ENCODE measurements around the gene NPB. TPM values are rescaled to one million over a fixed set of nuclear protein-coding genes. Genes with fewer than 3 reads are reported as not detected.

The NPB gene
- total RNA-seq, 1 donor from 2014 or later = 0.31 TPM

DNA sequence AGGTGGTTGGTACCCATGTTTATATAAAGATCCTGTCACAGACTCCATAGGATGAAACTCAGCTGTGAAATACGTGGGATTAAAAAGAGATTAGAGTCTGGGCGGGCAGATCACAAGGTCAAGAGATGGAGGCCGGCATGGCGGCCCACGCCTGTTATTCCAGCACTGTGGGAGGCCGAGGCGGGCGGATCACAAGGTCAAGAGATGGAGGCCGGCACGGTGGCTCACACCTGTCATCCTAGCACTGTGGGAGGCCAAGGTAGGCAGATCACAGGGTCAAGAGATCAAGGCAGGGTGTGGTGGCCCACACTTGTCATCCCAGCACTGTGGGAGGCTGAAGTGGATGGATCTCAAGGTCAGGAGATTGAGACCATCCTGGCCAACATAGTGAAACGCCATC, 6.6 kb upstream of the NPB start:
- H3K4me1 Mint-ChIP-seq (ENCODE audit: low read depth) = no peaks in the 10 kb centered on the region
- intact Hi-C loops (cut with micrococcal nuclease) = no loop called here
- H3K27ac Mint-ChIP-seq = no peak overlapping the region
- H3K4me3 Mint-ChIP-seq = no peak overlapping the region
- H3K36me3 Mint-ChIP-seq (ENCODE audit: low read depth) = peaks cover 6% of the 10 kb centered on the region
- no peaks in the 10 kb centered on the region for H3K9me3 Mint-ChIP-seq
- no peak for DNase-seq (ENCODE audit: low spot score)
- no peaks in the 10 kb centered on the region for H3K27me3 Mint-ChIP-seq (ENCODE audit: insufficient read depth)

DNA sequence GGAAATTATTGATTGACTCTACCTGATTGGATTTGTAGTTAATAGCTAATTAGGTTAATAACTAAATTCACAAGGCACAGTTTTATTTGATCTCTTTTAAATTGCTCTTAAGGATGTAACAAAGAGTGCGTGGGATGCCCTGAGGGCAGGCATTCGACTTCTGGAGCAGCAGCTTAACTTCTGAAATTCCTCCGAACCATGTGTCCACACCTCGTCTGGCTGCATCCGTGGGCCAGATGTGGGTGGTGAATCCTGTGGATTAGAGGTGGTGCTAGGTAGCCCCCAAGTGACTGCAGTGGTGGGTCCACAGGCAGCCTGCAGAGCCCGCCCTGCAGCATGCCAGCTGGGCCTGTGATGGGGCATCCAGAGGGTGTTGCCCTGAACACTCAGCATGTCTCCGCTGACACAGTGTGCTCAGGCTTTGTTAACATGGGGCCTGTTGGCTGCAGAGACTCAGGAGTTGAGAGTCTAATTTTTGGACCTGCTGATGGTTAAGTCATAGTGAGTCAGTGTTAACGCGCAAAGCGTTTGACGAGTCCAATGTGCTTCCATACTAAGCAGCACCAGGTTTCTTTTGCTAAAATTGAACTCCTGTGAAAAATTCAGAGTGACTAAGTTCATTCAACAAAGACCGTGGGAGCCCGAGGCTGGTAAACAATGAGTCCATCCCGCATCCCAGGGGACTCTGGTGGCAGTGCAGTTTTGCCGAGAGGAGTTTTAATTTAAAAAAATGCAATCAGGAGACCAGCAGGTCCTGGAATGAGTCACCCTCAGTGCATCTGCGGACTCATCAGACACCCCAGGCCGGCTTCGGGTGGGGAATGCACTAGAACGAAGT, 3.8 kb upstream of the NPB start:
- Mint-ChIP-seq H3K4me3 (no peak overlapping the region), H3K9me3 (no peaks in the 10 kb centered on the region), H3K27ac (no peak overlapping the region), H3K36me3 (ENCODE audit: low read depth) (peaks cover 12% of the 10 kb centered on the region), H3K4me1 (ENCODE audit: low read depth) (peaks cover 8% of the 10 kb centered on the region), H3K27me3 (ENCODE audit: insufficient read depth) (peaks cover 3% of the 10 kb centered on the region)
- DNase-seq (ENCODE audit: low spot score) = no peak
- intact Hi-C loops (cut with micrococcal nuclease) = no loop called here

DNA sequence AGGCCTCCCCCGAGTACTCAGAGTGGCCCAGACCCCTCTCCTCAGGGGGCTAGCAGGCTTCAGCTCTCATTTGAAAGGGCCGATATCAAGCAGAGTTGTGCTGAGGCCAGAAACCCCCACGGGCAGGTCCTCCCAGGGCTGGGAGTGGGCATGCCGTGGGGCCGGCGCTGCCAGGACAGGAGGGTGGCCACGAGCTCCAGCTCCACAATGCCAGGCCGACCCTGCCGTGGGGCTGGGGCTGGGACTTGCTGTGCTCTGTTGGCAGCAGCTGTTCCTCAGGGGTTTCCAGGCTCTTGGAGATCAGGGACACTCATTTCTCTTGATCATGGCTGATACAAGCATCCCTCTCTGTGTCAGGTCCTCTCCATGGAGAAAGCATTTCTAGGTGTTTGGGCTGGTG, 3.2 kb upstream of the NPB start:
- Mint-ChIP-seq H3K4me3 (no peak overlapping the region), H3K27me3 (ENCODE audit: insufficient read depth) (peaks cover 3% of the 10 kb centered on the region), H3K4me1 (ENCODE audit: low read depth) (peaks cover 8% of the 10 kb centered on the region), H3K36me3 (ENCODE audit: low read depth) (peaks cover 14% of the 10 kb centered on the region), H3K9me3 (no peaks in the 10 kb centered on the region), H3K27ac (no peak overlapping the region)
- no peak for DNase-seq (ENCODE audit: low spot score)
- intact Hi-C loops (cut with micrococcal nuclease) = no loop called here

DNA sequence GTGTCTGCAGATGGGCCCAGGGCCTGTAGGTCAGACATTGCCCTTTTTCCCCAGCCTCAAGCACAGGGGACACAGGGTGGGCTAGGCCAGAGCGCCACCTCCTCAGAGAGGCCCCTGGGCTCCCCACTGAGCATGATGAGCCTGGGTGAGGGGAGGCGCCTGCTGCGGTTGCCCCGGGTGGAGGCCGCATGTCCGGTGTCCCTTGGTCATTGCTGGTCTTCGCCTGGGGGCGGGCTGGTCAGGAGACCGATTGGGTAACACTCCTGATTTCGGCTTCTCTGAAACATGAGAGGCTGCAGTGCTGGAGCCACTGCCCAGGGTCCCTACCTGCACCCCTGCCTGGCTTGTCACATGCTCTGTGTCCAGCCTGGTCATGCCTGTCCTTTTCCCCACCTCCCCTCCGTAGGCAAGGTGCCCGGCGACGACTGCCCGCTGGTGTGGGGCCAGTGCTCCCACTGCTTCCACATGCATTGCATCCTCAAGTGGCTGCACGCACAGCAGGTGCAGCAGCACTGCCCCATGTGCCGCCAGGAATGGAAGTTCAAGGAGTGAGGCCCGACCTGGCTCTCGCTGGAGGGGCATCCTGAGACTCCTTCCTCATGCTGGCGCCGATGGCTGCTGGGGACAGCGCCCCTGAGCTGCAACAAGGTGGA, 2.4 kb upstream of the NPB start:
- no peak overlapping the region for H3K4me3 Mint-ChIP-seq
- peaks cover 14% of the 10 kb centered on the region for H3K36me3 Mint-ChIP-seq (ENCODE audit: low read depth)
- peaks cover 8% of the 10 kb centered on the region for H3K4me1 Mint-ChIP-seq (ENCODE audit: low read depth)
- no peaks in the 10 kb centered on the region for H3K9me3 Mint-ChIP-seq
- H3K27ac Mint-ChIP-seq = no peak overlapping the region
- H3K27me3 Mint-ChIP-seq (ENCODE audit: insufficient read depth) = peaks cover 3% of the 10 kb centered on the region
- intact Hi-C loops (cut with micrococcal nuclease) = no loop called here
- DNase-seq (ENCODE audit: low spot score) = no peak

DNA sequence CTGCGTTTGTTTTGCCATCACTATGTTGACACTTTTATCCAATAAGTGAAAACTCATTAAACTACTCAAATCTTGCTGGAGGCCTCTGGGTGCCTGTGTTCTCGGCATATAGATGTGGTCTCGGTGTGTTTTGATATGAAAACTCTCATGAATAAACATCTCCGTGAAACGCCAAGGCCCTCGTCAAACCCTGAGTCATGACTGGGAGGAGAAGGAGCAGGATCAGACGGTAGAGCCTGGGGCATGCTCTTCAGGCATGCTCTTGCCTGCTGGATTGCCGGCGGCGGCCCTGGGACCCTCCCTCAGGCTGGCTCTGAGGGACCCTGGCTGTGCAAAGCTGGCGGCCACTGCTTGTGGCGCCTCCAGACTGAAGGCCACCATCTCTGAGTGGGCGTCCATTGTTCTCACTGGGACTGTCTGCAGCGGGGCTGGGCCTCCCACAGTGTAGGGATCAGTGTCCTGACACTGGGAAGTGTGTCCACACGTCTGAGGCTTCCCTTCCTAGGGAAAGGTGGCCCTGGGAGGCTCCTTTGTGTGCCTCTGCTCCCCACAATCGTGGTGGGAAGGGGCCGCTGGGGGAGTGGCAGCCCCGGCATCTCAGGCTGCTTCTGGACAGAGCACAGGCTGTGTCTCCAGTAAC, 1.7 kb upstream of the NPB start:
- intact Hi-C loops (cut with micrococcal nuclease) = no loop called here
- peaks cover 8% of the 10 kb centered on the region for H3K4me1 Mint-ChIP-seq (ENCODE audit: low read depth)
- H3K4me3 Mint-ChIP-seq = no peak overlapping the region
- DNase-seq (ENCODE audit: low spot score) = no peak
- H3K9me3 Mint-ChIP-seq = no peaks in the 10 kb centered on the region
- peaks cover 3% of the 10 kb centered on the region for H3K27me3 Mint-ChIP-seq (ENCODE audit: insufficient read depth)
- H3K27ac Mint-ChIP-seq = no peak overlapping the region
- peaks cover 13% of the 10 kb centered on the region for H3K36me3 Mint-ChIP-seq (ENCODE audit: low read depth)

DNA sequence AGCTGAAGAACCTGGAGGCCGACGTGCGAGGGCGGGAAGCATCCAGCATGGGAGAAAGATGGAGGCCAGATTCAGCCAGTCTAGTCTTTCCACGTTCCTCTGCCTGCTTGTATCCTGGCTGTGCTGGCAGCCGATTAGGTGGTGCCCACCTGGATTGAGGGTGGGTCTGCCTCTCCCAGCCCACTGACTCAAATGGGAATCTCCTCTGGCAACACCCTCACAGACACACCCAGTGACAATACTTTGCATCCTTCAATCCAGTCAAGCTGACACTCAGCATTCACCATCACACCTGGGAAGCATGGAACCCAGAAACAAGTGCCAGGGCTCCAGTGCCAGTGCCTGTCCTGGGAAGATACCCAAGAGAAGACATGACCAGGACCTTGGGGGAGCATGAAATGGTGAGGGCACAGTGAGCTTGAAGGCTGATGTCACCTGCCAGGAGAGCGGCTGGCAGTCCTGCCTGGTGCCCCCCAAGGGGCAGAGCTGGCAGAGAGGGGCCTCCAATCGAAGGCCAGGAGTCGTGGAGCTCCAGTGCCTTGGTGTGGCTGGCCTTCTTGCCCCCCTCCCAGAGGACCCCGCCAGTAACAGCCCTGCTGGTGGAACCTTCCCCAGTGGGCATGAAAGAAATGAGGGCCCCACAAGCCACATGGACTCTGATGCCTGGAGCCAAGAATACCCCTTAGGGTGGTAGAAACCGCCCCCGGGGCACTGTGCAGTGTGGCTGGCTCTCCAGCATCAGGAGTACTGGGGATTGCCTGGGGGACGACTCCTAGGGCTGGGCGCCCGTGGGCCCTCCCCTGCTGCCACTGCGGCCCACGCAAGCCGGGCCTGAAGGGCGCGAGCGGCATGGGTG, 643 bp upstream of the NPB start:
- H3K27ac Mint-ChIP-seq = no peak overlapping the region

DNA sequence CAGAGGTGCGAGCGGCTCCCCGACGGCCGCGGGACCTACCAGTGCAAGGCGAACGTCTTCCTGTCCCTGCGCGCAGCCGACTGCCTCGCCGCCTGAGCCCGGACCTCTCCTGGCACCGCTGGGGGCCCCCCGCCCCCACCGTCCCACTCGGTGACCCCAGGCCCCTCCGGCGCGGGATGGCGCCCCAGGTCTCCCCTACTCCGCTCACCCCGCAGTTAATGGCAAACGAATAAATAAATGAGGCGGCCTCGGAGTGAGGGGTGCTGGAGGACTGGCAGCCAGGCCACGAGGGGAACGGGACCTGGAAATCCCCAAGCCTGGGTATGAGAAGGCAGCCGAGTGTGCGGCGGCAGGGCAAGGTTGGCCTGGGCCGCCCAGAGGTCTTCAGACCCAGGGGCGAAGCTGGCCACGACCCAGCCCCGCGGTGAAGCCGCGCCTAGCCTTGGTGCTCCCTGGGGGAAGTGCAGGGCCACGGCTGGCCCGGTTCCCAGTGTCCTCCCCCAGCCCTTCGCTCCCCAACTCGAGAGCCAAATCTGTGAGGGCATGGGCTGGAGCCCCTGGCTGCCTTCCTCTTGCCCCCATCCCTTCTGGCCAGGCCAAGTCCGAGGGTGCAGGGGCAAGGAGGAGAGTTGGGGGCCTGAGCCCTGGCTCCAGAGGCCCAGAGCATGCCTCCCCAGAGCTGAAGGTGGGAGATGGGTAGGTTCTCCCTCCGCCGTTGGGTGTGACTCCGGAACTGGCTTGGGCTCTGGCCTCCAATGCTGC, 796 bp downstream of the NPB start:
- H3K4me1 Mint-ChIP-seq (ENCODE audit: low read depth) = peaks cover 8% of the 10 kb centered on the region
- no peak overlapping the region for H3K4me3 Mint-ChIP-seq
- no peaks in the 10 kb centered on the region for H3K9me3 Mint-ChIP-seq
- H3K36me3 Mint-ChIP-seq (ENCODE audit: low read depth) = peaks cover 11% of the 10 kb centered on the region
- H3K27ac Mint-ChIP-seq = no peak overlapping the region
- peaks cover 3% of the 10 kb centered on the region for H3K27me3 Mint-ChIP-seq (ENCODE audit: insufficient read depth)
- DNase-seq (ENCODE audit: low spot score) = no peak
- intact Hi-C loops (cut with micrococcal nuclease) = no loop called here

More for the DNA sequence above, 643 bp upstream of the NPB start:
- Mint-ChIP-seq H3K36me3 (ENCODE audit: low read depth) (peaks cover 11% of the 10 kb centered on the region), H3K4me3 (no peak overlapping the region), H3K27me3 (ENCODE audit: insufficient read depth) (peaks cover 3% of the 10 kb centered on the region), H3K4me1 (ENCODE audit: low read depth) (peaks cover 8% of the 10 kb centered on the region), H3K9me3 (no peaks in the 10 kb centered on the region)
- intact Hi-C loops (cut with micrococcal nuclease) = no loop called here
- no peak for DNase-seq (ENCODE audit: low spot score)

DNA sequence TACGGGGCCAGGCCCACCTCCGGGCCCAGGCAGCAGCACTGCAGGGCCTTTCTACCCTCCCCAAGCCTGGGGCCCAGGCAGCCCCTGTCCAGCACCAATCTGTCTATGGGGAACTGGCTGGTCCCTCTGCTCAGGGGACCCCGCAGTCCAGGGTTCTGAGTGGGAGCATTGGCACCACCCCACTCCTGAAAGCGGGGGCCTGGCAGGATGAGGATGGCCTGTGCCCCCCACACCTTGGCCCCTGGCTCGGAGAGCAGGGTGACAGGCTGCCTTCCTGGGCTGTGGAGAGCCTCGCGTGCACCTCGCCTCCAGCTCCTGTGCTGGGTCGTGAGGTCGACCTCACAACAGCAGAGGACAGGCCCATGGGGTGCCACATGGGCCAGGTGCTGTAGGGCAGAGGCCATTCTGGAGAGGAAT, 1.4 kb downstream of the NPB start:
- Mint-ChIP-seq H3K4me3 (no peak overlapping the region), H3K27ac (no peak overlapping the region), H3K36me3 (ENCODE audit: low read depth) (peaks cover 12% of the 10 kb centered on the region), H3K9me3 (no peaks in the 10 kb centered on the region), H3K4me1 (ENCODE audit: low read depth) (peaks cover 8% of the 10 kb centered on the region), H3K27me3 (ENCODE audit: insufficient read depth) (peaks cover 3% of the 10 kb centered on the region)
- DNase-seq (ENCODE audit: low spot score) = no peak
- intact Hi-C loops (cut with micrococcal nuclease) = no loop called here

DNA sequence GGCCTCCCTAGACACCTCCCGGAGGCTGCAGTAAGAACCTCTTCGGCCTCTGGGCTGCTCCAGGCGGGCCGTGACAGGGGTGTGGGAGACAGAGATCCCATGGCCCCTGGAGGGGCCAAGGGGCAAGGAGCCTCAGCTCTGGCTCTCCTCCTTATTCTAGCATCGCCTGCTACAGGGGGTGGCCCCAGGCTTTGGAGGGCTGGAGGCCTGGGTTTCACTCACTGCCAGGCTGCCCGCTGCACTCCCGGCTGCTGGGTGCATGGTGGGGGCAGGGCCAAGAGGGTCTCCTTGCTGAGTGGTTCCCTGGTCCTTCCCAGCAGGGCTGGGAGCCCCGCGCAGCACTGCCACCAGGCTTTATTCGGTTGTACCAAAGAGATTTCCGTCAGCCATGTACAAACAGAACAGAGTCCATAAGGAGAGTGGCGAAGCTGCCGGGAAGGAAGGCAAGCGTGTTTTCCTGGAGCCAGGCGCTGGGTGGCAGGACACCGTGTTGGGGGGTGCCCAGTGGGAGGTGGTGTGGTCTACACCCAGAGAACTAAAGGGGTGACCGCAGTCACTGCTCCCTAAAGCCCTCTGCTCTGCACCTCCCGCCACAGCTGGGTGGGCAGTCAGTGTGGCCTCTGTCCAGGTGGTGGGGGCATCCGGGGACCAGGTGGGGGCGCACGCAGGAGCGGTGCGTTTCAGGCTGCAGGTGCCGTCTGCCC, 2.0 kb downstream of the NPB start:
- H3K4me1 Mint-ChIP-seq (ENCODE audit: low read depth) = peaks cover 8% of the 10 kb centered on the region
- H3K27me3 Mint-ChIP-seq (ENCODE audit: insufficient read depth) = peaks cover 3% of the 10 kb centered on the region
- no peak overlapping the region for H3K27ac Mint-ChIP-seq
- H3K9me3 Mint-ChIP-seq = no peaks in the 10 kb centered on the region
- intact Hi-C loops (cut with micrococcal nuclease) = no loop called here
- peaks cover 13% of the 10 kb centered on the region for H3K36me3 Mint-ChIP-seq (ENCODE audit: low read depth)
- no peak for DNase-seq (ENCODE audit: low spot score)
- H3K4me3 Mint-ChIP-seq = no peak overlapping the region

DNA sequence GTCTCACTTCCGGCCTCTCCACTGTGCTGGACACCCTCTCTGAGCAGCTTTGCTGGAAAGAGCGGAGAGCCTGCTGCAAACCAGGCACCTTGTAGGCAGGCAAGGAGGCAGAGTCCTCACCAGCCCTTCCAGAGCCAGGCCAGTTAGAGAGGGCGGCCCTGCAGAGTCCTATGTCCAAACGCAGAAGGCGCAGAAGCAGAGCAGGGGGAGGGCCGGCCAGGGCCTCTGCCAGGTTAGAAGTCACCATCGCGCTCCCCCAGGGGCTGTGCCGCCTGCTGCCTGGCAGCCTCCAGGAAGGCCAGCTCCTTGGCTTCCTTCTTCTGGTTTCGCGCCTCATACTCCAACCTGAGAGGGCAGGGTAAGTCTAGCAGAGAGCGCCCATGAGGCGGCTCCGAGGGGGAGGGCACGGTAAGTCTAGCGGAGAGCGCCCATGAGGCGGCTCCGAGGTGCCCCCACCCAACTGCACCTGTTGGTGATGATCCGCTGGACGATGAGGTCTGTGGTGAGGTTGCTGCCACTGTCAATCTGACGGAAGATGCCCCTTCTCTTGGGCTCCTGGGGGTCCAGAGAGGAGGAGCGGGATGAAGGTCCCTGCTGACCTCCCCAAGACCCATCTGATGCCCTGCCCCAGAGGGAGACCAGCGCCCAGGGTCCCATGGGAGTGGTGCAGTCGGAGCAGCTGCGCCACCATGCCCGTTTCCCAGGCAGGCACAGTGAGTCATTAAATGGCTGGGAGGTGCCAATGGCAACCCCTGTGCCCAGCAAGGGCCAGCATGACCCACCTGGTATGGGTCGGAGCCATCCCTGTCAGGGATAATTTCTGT, 2.8 kb downstream of the NPB start:
- H3K4me3 Mint-ChIP-seq = no peak overlapping the region
- H3K36me3 Mint-ChIP-seq (ENCODE audit: low read depth) = peaks cover 13% of the 10 kb centered on the region
- H3K27me3 Mint-ChIP-seq (ENCODE audit: insufficient read depth) = peaks cover 3% of the 10 kb centered on the region
- H3K4me1 Mint-ChIP-seq (ENCODE audit: low read depth) = peaks cover 9% of the 10 kb centered on the region
- no peak for DNase-seq (ENCODE audit: low spot score)
- no peaks in the 10 kb centered on the region for H3K9me3 Mint-ChIP-seq
- H3K27ac Mint-ChIP-seq = no peak overlapping the region
- intact Hi-C loops (cut with micrococcal nuclease) = no loop called here

DNA sequence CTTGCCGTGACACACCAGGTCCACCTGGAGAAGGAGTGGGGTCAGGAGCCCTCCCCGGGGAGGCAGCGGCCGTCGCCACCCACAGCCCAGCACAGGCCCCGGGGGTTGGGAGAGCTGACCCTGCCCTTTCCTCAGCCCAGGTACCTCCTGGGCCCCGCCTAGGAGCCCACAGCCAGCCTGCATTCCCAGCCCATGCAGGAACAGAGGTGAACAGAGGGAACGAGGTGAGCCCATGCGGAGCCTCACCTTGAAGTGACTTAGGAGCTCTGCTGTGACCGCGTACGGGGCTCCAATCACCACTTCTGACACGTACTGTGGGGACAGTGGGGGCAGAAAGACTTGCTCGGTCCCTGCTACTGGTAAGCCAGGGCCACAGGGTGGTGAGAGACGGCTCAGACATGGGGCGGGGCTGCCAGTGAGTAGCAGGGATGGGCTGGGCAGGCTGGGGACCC, 3.4 kb downstream of the NPB start:
- Mint-ChIP-seq H3K9me3 (no peaks in the 10 kb centered on the region), H3K27me3 (ENCODE audit: insufficient read depth) (peaks cover 3% of the 10 kb centered on the region), H3K36me3 (ENCODE audit: low read depth) (peaks cover 12% of the 10 kb centered on the region), H3K4me3 (no peak overlapping the region), H3K27ac (no peak overlapping the region), H3K4me1 (ENCODE audit: low read depth) (peaks cover 13% of the 10 kb centered on the region)
- DNase-seq (ENCODE audit: low spot score) = no peak
- intact Hi-C loops (cut with micrococcal nuclease) = no loop called here

Data from activated T-helper 1 cell treated with anti-CD3 and anti-CD28 coated beads, Interleukin-12 subunit alpha, Interleukin-12 subunit beta, Interleukin-2, Interleukin-4 antibody, amounts not matched to agents 30 ng/mL and 10 ng/mL and 1 ng/mL, durations not matched to agents 14 hours and 24 hours and 36 hours (primary cell).